DOHH2 (cell line): Measurements from ENCODE around the gene EXOSC5.

Experiments
- H3F3A ChIP-seq: fragments of 200-600 bp; sonication (generic), shearing (Covaris generic); 2 replicates; pipeline ENCODE4 v1.6.0; 2016; ENCODE audit warnings: antibody characterized with exemption, mild to moderate bottlenecking; ENCODE audit not compliant: control insufficient read depth, insufficient read depth
- H3K27ac ChIP-seq: fragments of 200-600 bp; sonication (generic); 2 replicates; pipeline ENCODE4 v1.5.1; 2014; ENCODE audit warnings: low read depth, mild to moderate bottlenecking, low read length, moderate library complexity
- H3K27me3 ChIP-seq: fragments of 200-600 bp; sonication (generic); 2 replicates; pipeline ENCODE4 v1.6.1; 2014; ENCODE audit warnings: mild to moderate bottlenecking, low read length, mixed read lengths; ENCODE audit not compliant: control insufficient read depth
- H3K36me3 ChIP-seq: fragments of 200-600 bp; sonication (generic); 2 replicates; pipeline ENCODE4 v1.6.1; 2014; ENCODE audit warnings: mild to moderate bottlenecking, low read length, moderate library complexity, mixed read lengths; ENCODE audit not compliant: control insufficient read depth
- H3K4me1 ChIP-seq: fragments of 200-600 bp; sonication (generic); 2 replicates; pipeline ENCODE4 v1.6.1; 2014; ENCODE audit warnings: mild to moderate bottlenecking, low read length, mixed read lengths; ENCODE audit not compliant: control insufficient read depth
- H3K4me2 ChIP-seq: fragments of 200-600 bp; sonication (generic); 2 replicates; pipeline ENCODE4 v1.6.0; 2014; ENCODE audit warnings: mild to moderate bottlenecking, low read length, moderate library complexity
- H3K4me3 ChIP-seq: fragments of 200-600 bp; sonication (generic); 2 replicates; pipeline ENCODE4 v1.5.1; 2014; ENCODE audit warnings: mild to moderate bottlenecking, low read length, mixed read lengths
- H3K79me2 ChIP-seq: fragments of 200-600 bp; sonication (generic); 2 replicates; pipeline ENCODE4 v1.6.1; 2014; ENCODE audit warnings: mild to moderate bottlenecking, low read length, mixed read lengths; ENCODE audit not compliant: control insufficient read depth
- H3K9me2 ChIP-seq: fragments of 200-600 bp; sonication (generic); replicated peaks from 2 replicates; pipeline ENCODE4 v1.6.1; 2014; ENCODE audit warnings: mild to moderate bottlenecking, low read length, mixed read lengths; ENCODE audit not compliant: control insufficient read depth
- H3K9me3 ChIP-seq: fragments of 200-600 bp; sonication (generic); 2 replicates; pipeline ENCODE4 v1.6.1; 2014; ENCODE audit warnings: antibody characterized with exemption, low read length, mixed read lengths; ENCODE audit not compliant: control insufficient read depth, insufficient read depth
- H4K20me1 ChIP-seq: fragments of 200-600 bp; sonication (generic); 2 replicates; pipeline ENCODE4 v1.6.0; 2014; ENCODE audit warnings: low read depth, mild to moderate bottlenecking, antibody characterized with exemption, low read length, moderate library complexity; ENCODE audit not compliant: control insufficient read depth, insufficient read depth
- EZH2phosphoT487 ChIP-seq: fragments of 200-600 bp; sonication (generic); IDR thresholded peaks from 2 replicates; pipeline ENCODE4 v1.6.1; 2017; ENCODE audit warnings: borderline replicate concordance, mild to moderate bottlenecking, antibody characterized with exemption, low read length, moderate library complexity, mixed read lengths
- TF ChIP-seq, protein P1 (sequence below): fragments of 200-600 bp; sonication (generic); IDR thresholded peaks from one replicate; pipeline ENCODE4 v1.5.1; 2014; ENCODE audit warnings: antibody characterized with exemption, mild to moderate bottlenecking, low read depth, low read length; ENCODE audit not compliant: poor library complexity, severe bottlenecking

EXOSC5 gene

DNA sequence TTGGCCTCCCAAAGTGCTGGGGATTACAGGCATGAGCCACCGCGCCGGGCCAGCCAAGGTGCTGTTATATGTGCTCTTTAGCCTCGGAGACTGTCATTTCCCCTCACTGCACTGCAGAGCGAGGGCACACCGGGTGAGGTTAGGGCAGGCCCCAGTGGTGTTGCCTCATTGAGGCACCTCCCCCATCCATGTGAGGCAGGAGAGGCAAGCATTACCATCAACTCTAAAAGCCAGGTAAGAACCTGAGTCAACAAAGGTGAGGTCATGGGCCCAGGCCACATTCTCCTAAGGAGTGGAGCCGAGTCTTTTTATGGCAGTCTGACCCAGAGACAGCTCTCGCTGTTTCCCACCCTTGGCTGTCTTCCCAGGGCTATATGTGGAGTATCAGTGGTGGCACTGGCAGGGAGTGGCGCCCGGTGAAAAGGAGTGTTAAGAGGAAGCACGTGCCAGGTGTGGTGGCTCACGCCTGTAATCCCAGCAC, 19.1 kb upstream of the EXOSC5 start:
- Histone ChIP-seq H3K36me3 (peaks cover 8% of the 10 kb centered on the region; the same call in 1 of the 2 replicates), H3K27me3 (no peaks in the 10 kb centered on the region), H3K27ac (no peak overlapping the region)

GRCh38 chr19:41415154-41415571, 18.0 kb upstream of the EXOSC5 start:
- Histone ChIP-seq H3K4me2 (no peak overlapping the region), H3K4me3 (no peak overlapping the region), H3F3A (no peaks in the 10 kb centered on the region), H3K9me3 (no peaks in the 10 kb centered on the region), H3K4me1 (no peaks in the 10 kb centered on the region), H4K20me1 (no peaks in the 10 kb centered on the region), H3K79me2 (no peaks in the 10 kb centered on the region), H3K36me3 (peaks cover 8% of the 10 kb centered on the region; the same call in 1 of the 2 replicates), H3K27ac (no peak overlapping the region), H3K27me3 (no peaks in the 10 kb centered on the region), H3K9me2 (no peaks in the 10 kb centered on the region)
- TF ChIP-seq, protein P1, sequence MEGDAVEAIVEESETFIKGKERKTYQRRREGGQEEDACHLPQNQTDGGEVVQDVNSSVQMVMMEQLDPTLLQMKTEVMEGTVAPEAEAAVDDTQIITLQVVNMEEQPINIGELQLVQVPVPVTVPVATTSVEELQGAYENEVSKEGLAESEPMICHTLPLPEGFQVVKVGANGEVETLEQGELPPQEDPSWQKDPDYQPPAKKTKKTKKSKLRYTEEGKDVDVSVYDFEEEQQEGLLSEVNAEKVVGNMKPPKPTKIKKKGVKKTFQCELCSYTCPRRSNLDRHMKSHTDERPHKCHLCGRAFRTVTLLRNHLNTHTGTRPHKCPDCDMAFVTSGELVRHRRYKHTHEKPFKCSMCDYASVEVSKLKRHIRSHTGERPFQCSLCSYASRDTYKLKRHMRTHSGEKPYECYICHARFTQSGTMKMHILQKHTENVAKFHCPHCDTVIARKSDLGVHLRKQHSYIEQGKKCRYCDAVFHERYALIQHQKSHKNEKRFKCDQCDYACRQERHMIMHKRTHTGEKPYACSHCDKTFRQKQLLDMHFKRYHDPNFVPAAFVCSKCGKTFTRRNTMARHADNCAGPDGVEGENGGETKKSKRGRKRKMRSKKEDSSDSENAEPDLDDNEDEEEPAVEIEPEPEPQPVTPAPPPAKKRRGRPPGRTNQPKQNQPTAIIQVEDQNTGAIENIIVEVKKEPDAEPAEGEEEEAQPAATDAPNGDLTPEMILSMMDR = no peak
- no peak for TF ChIP-seq EZH2phosphoT487

More for the DNA sequence above, 19.1 kb upstream of the EXOSC5 start:
- no peak for TF ChIP-seq EZH2phosphoT487
- TF ChIP-seq, protein P1 = no peak
- no peak overlapping the region for H3K4me2 ChIP-seq
- no peaks in the 10 kb centered on the region for H3K4me1 ChIP-seq
- H3K4me3 ChIP-seq = no peak overlapping the region
- no peaks in the 10 kb centered on the region for H3F3A ChIP-seq
- H3K79me2 ChIP-seq = no peaks in the 10 kb centered on the region
- H3K9me3 ChIP-seq = no peaks in the 10 kb centered on the region
- H3K9me2 ChIP-seq = no peaks in the 10 kb centered on the region
- H4K20me1 ChIP-seq = no peaks in the 10 kb centered on the region

GRCh38 chr19:41414461-41414860, 17.3 kb upstream of the EXOSC5 start:
- Histone ChIP-seq H3K4me3 (no peak overlapping the region), H3K9me2 (no peaks in the 10 kb centered on the region), H3K79me2 (no peaks in the 10 kb centered on the region), H3K4me2 (no peak overlapping the region), H3K27ac (no peak overlapping the region), H4K20me1 (no peaks in the 10 kb centered on the region), H3K4me1 (no peaks in the 10 kb centered on the region), H3K9me3 (no peaks in the 10 kb centered on the region), H3K36me3 (peaks cover 3% of the 10 kb centered on the region; the same call in 1 of the 2 replicates), H3F3A (no peaks in the 10 kb centered on the region), H3K27me3 (no peaks in the 10 kb centered on the region)
- TF ChIP-seq, protein P1 = no peak
- TF ChIP-seq EZH2phosphoT487 = no peak
